GM18519 (cell line): ENCODE data around the gene GLT1D1.

Experiments
- ATAC-seq: cut with Tn5 transposase; IDR thresholded peaks from one replicate; pipeline ENCODE4 v1.9.1; 2021; ENCODE audit warnings: mild to moderate bottlenecking, moderate library complexity; ENCODE audit not compliant: unreplicated experiment, low FRiP score

Gene GLT1D1

DNA sequence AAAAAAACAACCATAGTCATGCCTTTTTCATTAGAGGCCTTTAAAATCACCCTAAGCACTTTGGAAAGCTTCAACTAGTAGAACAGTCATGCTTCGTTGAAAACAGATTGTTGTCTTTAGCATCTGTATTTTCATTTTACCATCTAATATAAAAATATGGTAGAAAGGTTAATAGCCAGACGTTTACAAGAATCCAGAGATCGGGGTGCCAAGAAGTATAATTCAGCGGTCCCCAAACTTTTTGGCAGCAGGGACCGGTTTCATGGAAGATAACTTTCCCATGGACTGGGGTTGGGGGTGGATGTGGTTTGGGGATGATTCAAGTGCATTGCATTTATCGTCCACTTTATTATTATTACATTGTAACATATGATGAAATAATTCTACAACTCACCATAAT lies 138.4 kb downstream of the GLT1D1 start:
- no peak for ATAC-seq

GRCh38 chr12:128992116-128992515 lies 138.8 kb downstream of the GLT1D1 start:
- no peak for ATAC-seq

GRCh38 chr12:128992550-128992949 lies 139.3 kb downstream of the GLT1D1 start:
- no peak for ATAC-seq

DNA sequence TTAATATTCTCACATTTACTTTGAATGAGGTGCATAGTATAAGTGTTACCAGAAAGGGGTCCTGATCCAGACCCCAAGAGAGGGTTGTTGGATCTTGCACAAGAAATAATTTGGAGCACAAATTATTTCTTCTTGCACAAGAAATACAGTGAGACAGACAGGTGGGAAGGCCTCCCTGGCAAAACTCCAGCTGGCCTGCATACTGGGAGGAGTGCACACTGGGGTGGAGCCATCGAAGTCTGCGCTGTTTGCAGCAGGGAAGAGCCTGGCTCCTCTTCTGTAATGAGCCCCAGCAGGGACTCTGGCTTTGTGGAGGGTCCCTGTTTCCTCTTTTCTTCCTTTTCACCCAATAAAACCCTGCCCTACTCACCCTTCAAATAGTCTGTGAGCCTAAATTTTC lies 141.6 kb downstream of the GLT1D1 start:
- no peak for ATAC-seq

DNA sequence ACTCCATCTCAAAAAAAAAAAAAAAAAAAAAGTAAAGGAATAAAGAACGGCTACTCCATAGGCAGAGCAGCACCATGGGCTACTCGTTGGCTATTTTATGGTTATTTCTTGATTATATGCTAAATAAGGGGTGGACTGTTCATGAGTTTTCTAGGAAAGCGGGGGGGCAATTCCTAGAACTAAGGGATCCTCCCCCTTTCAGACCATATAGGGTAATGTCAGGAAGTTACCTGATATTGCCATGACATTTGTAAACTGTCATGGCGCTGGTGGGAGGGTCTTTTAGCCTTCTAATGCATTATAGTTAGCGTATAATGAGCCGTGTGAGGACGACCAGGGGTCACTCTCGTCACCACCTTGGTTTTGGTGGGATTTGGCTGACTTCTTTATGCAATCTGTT lies 142.3 kb downstream of the GLT1D1 start:
- no peak for ATAC-seq

- no peak for ATAC-seq
Measured at GRCh38 chr12:129001826-129002225, 148.5 kb downstream of the GLT1D1 start.

GRCh38 chr12:129002427-129002826 lies 149.1 kb downstream of the GLT1D1 start:
- no peak for ATAC-seq

DNA sequence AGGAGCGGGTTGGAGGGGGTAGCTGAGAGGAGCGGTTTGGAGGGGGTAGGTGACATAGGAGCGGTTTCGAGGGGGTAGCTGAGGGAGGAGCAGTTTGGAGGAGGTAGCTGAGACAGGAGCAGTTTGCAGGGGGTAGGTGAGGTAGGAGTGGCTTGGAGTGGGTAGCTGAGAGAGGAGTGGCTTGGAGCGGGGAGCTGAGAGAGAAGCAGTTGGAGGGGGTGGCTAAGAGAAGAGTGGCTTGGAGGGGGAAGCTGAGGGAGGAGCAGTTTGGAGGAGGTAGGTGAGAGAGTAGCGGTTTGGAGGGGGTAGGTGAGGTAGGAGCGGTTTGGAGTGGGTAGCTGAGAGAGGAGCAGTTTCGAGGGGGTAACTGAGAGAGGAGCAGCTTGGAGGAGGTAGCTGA lies 152.1 kb downstream of the GLT1D1 start:
- ATAC-seq: no peak

DNA sequence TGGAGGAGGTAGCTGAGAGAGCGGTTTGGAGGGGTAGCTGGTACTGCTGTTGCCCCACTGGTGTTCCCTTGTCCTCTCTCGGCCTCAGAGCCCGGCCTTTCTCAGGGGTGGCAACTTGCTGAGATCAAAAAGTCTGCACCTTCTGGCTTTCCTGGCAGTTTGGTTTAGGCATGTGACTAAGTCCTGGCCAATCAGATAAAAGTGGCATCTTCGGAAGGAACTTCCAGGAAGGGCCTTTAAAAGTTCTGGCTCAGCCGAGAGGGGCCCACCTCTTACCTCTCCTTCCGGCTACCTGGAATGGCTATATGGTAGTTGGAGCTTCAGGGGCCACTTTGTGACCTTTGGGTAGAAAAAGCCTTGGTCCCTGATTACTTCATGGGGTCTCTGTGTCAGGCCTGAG lies 152.6 kb downstream of the GLT1D1 start:
- no peak for ATAC-seq

DNA sequence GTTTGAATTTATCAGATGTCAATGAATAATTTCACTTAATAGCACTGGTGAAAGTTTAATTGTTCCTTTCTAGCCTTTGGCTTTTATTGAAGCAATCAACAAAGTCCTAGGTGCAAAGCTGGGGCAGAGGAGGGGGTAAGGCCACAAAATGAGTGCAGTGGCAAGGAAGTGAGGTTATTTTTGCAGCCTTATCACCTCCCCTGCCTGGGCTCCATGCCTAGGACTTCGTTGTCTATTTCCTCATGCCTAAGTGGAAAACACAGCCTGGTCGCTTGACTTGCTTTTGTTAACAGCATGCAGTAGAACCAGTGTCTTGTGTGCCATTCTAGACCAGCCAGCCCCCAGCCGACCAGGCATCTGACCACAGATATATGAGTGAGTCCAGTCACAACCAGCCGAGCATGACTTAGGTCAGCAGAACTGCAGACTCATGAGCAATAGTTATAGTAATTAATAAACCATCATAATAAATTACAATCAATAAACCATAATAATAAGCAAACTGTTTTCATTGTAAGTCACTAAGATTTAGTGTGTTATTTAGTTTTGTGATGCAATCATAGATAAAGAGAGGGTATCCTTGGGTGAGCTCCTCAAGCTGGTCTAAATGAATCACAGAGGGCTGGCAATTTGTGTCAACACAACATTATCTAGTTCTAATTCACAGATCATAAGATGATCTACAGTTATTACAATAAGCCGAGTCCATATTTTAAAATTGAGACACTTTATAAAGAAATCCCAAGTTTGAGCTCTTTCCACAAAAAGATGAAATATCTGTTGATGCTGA lies 156.8 kb downstream of the GLT1D1 start:
- no peak for ATAC-seq

DNA sequence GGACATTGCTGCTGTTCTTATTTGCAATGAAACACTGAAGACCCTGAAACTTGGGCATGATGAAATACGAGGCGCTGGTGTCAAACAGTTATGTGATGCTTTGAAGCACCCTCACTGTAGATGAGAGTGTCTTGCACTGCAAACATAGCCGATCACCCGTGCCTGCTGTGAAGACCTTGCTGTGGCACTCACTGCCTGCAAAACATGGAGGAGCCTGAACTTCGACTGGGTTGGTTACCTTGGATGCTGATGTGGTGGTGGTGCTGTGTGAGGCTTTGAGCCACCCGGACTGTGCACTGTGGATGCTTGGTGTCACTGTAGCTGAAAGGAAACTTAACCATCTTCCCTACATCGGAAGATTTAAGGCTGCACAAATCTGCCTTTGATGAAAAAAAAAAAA lies 162.9 kb downstream of the GLT1D1 start:
- no peak for ATAC-seq

DNA sequence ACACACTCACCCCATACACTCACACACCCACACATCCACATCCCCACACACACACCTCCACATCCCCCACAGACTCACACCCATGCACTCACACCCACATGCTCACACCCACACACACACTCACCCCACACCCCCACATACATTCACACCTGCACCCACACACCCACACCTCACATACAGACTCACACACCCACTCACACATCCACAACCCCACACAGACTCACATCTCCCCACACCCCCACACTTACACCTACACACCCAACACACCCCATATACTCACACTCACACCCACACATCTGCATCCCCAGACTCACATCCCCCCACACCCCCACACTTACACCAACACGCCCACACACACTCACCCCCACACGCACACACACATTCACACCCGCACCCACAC lies 171.8 kb downstream of the GLT1D1 start:
- no peak for ATAC-seq

DNA sequence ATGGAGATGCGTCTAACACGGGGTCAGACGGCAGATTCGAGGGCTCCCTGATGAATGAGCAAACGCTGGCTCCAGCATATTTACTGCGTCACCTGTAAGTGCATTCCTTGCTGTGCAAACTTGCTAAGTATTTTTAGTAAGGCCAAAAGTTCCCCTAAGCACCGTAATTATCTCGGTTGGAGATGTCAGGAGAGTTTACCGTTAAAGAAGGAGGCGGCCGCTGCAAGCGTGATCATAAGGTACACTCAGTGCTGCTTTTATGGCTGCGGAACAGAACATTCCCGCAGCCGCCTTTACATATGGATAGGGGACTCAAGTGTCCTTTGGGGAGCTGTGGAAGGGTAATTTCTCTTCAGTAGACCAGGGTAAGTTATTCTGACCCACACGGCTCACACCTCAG lies 175.6 kb downstream of the GLT1D1 start:
- no peak for ATAC-seq
